NCI-H128 (cell line): Measurements from ENCODE around the gene ENOX2.
A peak's percentile ranks its signal among the peaks of the same experiment; 100 is the strongest.
"Not testable (repeated sequence)": the region's sequence is repeated elsewhere in the genome, so short reads cannot be mapped to it uniquely, and the experiment has no call there.

Experiments
- DNase-seq: peaks from one replicate; lab custom pipeline; 2025; ENCODE audit not compliant: unreplicated experiment; lab: John Stamatoyannopoulos, UW

The ENOX2 gene

DNA sequence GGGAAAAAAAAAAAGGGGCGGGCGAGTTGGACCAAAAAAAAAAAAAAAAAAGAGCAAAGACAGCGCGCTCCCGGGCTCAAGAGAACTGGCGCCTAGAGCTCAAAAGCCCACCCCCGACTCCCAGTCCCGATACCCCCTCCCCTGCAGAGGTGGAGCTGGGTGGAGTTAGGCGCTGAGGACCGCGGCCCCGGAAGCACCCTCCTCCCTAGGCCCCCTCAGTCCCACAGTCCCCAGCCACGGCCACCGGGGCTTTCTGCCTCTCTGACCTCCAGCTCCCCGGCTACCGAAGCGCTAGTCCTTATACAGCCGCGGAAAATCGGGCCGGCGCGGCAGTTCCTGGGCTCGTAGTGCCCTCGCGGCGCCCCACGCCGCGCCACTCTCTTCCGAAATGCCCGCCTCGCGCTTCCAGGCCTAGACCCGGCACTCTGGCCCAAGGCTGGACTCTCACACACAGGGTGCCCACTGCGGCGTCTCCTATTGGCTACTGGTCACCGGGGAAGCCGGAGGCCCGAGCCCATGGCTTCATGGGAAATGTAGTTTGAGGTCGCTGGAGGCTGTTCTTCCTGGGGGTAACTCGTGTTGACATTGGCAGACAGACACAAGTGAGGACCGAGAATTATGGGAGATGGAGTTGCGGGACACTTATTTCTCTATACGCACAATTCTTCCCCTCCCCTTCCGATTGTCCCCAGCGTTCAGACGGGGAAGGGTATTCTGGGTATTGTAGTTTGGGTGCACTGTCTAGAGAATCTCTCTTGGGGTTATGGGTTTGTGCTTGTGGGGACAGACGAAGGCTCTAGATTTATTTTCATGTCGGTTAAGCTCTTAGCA, at the start of gene ENOX2:
TSS of gene ENOX2 (minus strand) at position 427 of the 831 bp plus-strand sequence. CDS start 199,993 bp downstream, outside the sequence.
- peak; percentile 88 for DNase-seq

GRCh38 chrX:130952266-130953043, 49.4 kb upstream of the ENOX2 start:
- DNase-seq: no peak

DNA sequence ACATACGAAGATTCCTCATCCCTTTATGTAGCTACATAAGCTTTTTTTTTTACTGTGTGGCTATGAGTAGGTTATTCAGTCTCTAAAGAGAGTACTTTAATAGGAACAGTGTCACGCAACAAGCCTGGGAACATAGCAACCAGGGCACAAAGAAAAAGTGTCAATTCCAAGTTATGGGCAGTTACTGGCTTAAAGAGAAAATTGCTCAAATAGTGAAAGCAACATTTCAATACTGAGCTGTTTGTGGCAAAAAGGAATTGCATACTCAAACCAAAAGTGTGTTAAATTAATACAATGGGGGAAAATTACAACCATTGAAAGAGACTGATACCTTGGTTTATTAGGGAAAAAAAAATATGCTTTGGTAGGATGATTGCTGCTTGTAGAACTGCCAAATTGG, 41.2 kb upstream of the ENOX2 start:
- DNase-seq: no peak

GRCh38 chrX:130937101-130937500, 34.1 kb upstream of the ENOX2 start:
- no peak for DNase-seq

DNA sequence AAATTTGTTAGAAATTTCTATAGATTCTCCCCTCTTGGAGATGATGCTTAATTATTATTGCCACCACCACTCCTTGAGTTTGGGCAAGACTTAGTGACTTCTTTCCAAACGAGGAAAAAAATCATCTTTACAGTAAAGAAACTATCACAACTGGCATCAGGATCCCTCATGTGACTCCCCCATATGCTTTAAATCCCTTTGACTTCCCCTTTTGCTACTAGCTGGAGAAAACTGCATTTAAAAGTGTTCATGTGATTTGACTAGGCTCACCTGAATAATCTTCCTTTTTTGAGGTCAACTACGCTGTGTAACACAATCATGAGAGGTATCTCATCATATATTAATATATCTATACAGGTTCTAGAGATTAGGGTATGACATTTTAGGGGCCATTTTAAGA, 30.3 kb upstream of the ENOX2 start:
- DNase-seq: no peak

- not testable (repeated sequence) for DNase-seq
Observed at GRCh38 chrX:130920405-130920804, 17.4 kb upstream of the ENOX2 start.

DNA sequence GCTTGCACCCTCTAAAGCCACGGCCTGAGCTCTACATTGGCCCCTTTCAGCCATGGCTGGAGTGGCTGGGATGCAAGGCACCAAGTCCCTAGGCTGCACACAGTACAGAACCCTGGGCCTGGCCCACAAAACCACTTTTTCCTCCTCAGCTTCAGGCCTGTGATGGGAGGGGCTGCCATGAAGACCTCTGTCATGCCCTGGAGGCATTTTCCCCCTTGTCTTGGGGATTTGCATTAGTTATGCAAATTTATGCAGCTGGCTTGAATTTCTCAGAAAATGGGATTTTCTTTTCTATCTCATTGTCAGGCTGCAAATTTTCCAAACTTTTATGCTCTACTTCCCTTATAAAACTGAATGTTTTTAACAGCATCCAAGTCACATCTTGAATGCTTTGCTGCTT, 16.7 kb upstream of the ENOX2 start:
- not testable (repeated sequence) for DNase-seq

DNA sequence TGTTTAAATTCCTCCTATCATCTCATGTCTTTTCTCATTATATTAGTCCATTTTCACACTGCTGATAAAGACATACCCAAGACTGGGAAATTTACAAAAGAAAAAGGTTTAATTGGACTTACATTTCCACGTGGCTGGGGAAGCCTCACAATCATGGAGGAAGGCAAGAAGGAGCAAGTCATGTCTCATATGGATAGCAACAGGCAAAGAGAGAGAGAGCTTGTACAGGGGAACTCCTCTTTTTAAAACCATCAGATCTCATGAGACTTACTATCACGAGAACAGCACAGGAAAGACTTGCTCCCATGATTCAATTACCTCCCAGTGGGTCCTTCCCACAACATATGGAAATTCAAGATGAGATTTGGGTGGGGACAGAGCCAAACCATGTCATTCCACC, 15.5 kb upstream of the ENOX2 start:
- not testable (repeated sequence) for DNase-seq

- peak; percentile 7 for DNase-seq
Observed at GRCh38 chrX:130916636-130917422, 13.8 kb upstream of the ENOX2 start.

GRCh38 chrX:130915302-130915701, 12.3 kb upstream of the ENOX2 start:
- DNase-seq: no peak

- DNase-seq: no peak
Observed at GRCh38 chrX:130909469-130910136, 6.6 kb upstream of the ENOX2 start.

GRCh38 chrX:130906776-130907175, 3.8 kb upstream of the ENOX2 start:
- DNase-seq: no peak

DNA sequence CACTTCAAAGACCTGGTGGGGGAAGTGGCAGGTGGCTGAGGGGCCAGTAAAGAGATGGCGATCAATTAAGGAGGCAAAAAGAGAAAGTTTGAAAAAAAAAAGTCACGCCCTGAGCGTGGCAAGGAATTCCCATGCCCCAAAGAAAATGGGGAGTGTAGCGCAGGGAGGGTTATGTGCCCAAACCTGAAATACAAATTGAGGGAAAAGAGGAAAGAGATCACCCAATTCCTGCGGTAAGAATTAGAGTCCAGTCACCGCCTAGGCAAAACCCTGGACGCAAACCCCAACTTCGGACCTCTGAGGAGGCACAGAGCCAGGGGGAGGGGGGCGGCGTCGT, 595 bp downstream of the ENOX2 start:
- DNase-seq: no peak

- no peak for DNase-seq
Observed at GRCh38 chrX:130896802-130897501, 6.1 kb downstream of the ENOX2 start.

DNA sequence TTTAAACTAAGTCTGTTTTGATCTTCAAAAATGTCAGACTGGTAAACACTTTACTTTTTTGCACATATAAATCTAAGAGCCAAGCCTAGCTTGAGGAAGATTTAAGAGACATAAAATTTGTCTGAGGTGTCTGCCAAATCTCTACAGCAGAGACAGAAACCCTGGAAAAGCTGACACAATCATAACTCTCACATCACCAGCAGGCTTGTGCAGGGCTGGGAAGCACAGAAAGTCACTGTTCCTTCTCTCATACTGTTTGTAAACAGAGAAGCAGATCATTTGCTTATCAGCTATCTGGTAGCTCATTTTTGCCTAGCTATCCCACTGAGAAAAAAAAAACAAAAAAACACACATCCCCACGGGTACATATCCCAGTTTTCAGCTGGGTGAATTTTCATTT, 7.0 kb downstream of the ENOX2 start:
- no peak for DNase-seq

GRCh38 chrX:130895299-130895698, 7.7 kb downstream of the ENOX2 start:
- DNase-seq: no peak

DNA sequence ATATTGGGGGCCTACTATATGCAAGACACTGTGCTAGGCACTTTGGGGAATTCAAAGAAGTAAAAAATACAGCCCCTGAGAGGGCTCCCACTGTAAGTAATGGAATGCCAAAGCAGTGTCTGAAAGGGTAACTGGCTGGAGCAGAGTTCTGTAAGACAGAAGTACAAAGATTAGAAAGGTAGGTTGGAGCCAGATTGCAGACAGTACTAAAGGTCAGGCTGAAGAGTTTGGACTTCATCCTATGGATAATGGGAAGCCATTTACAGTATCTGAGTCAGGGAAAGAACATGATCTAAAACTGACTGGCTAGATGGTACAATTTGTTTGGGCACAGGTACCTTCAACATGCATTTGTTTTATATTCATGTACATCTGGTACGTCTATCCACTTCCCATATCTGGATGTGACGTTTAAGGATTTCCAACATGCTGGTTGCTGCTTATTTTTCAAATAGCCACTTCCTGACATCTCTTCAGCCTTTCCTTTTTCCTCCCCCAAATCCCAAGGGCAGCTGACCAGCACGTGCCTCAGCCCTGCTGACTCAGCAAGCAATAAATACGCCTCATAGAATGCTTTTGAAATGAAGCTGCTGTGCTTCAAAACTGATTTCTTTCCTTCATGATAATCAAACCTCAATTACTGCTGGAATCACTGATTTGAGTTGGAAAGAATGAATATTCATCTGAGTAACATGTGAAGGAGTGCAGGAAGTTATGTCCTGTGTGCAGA, 9.5 kb downstream of the ENOX2 start:
- no peak for DNase-seq

DNA sequence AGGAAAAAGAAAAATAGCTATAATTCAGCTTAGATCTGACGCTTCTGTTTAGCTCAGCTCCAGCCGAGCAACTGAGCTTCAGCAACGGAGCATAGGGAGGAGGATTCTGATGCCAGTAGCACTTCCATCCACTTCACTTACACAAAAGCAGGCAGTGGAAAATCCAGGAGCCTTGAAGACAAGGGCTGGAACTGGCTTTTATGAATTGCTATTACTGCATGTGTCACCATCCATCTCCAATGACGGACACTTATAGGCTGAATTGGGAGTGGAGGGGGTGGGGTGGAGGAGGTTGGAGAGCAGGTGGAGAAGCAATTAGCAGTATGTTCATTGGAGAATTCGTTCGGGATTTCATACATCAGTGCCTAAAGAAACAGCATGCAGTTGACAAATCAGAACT, 15.6 kb downstream of the ENOX2 start:
- DNase-seq: peak; percentile 11

GRCh38 chrX:130885996-130886395, 17.0 kb downstream of the ENOX2 start:
- no peak for DNase-seq

DNA sequence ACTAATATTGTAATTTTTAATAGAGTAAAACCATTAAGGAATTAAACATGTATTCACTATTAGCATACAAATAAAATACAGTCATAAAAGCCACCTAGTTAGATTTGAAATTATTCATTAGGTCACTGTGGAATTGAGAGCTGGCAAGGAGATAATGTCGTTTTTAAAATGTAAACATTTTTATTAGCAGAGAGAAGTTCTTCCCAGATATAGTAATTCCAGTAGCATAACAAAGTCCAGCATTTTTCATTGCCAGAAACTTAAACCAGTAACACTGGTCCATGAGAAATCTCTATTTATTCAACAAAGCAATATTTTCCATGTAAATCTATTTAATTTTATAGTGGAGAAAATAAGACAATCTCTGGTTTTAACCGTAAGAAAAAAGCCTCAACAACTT, 17.5 kb downstream of the ENOX2 start:
- no peak for DNase-seq
